Activated CD8-positive, alpha-beta memory T cell treated with anti-CD3 and anti-CD28 coated beads for 24 hours (primary cell): ENCODE results near the gene MRPS34.
"Not testable (repeated sequence)": the region's sequence is repeated elsewhere in the genome, so short reads cannot be mapped to it uniquely, and the experiment has no call there.

Experiments used
- DNase-seq: peaks from one replicate; pipeline ENCODE4 v3.0.0-alpha.2; 2020

Gene MRPS34

GRCh38 chr16:1747934-1748333 is 25.0 kb downstream of the MRPS34 start:
- DNase-seq = no peak

DNA sequence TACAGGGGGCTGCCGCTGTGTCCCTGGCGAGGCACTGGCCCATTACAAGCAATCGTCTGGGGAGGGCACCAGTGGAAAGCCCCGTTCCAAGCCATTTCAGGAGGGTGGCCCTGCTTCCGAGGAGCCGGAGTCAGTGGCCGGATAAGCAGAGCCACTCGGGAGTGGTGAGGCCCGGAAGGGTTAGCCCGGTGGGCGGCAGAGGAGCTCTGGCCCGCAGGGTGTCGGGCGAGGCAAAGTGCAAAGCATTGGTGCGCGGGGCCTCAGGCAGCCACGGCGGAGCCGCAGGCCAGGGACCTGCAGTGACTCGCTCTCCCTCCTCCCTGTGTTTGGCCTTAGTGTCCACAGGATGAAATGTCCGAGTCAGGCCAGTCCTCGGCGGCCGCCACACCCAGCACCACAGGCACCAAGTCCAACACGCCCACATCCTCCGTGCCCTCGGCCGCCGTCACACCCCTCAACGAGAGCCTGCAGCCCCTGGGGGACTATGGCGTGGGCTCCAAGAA is 26.2 kb downstream of the MRPS34 start:
- DNase-seq = no peak

DNA sequence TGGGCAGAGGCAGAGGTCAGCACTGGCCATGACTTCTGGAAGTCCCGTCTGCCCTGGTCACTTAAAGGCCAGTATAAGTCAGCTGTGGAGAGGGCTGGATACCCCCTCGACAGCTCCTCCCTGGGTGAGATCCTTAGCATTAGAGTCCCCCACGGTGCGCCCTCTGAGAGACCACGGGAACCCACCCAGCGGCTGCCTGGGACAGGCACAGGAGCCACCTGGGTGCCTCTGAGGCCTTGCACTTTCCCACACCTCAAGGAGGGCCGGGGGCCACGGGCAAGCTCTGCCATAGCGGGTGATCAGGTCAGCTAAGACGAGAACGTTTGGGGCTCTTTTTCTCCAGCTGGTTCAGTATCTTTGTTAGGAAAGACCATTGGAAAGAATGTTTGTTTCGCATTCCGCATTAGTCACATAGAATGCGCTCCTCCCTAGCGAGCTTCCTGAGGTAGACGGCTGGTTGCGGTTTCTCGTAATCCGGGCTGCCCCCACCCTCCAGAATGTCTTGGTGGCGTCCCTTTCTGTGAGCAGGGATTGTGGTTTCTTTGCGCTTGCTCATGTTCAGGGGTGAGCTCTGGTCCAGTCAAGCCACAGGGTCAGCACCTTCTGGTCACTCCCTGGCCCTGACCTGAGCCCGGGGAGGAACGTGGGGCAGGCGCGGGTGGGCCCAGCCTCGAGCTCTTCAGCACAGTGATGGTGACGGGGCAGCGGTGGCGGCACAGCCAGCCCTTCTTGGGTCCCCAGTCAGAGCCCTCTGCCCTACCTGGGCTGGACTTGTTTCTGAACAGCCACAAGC is 26.8 kb downstream of the MRPS34 start:
- no peak for DNase-seq

DNA sequence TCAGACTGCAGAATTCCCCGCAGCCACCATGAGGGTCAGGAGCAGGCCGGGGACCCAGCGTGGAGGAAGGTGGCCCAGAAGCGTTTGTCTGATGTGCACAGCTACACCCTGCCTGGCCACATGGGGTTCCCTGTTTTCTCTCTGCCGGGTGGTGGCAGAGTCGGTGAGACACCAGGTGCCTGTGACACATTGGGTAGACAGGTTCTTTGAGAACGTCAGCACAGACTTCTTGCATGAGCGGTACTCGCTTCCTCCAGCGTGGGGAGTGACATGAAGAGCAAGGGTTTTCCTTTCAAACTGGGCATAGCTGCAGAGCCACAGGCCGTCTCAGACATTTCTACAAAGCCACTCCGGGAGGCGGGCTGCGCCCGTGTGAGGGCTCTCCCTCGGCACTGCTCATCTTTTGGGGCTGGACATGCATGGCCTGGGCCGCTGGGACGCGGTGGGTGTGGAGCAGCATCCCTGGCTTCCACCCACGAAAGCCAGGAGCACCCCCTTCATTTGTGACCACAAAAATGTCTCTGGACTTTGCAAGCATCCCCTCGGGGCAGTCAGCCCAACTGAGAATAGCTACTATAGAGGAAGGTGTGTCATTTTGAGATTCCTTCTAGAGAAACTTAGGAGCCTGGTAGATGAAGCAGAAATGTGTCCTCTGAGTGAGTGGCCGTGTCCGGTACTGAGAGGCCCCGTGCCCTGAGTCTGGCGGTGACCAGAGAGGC is 27.6 kb downstream of the MRPS34 start:
- no peak for DNase-seq

GRCh38 chr16:1744338-1744840 is 28.5 kb downstream of the MRPS34 start:
- DNase-seq = no peak

- DNase-seq = no peak
These were observed 29.3 kb downstream of the MRPS34 start for GRCh38 chr16:1743376-1744337.

- DNase-seq = no peak
These were observed 31.3 kb downstream of the MRPS34 start for GRCh38 chr16:1741553-1742165.

DNA sequence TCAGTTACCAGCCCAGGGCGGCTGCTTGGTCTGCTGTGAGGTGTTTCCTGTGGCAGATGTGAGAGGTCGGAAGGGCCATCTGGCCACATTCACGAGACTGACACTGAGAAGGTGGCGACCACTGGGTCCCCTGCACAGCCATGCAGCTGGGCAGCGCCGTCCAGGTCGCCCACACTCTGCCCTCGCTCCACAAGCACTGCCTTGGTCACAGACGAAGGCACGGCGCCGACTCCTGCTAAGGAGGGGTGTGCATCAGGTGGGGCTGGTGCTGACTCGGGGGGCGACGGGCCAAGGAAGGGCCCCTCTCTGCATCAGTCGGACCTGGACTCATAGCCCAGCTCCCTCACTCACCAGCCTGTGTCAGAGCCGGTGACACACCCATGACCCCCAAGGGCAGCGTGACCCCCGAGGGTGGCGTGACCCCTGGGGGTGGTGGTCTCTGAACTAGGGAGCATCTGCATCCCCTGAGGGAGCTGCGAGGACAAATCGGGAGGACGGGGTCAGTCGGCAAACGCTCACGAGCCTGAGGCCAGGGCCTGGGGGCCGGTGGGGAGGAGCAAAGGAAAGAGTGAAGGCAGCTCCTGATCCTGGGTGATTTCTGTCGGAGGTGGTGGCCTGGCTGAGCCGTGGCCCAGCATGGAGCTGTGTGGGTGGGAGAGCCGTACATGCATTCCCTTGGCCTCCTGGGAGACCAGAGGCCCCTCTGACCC is 32.0 kb downstream of the MRPS34 start:
- DNase-seq = no peak

DNA sequence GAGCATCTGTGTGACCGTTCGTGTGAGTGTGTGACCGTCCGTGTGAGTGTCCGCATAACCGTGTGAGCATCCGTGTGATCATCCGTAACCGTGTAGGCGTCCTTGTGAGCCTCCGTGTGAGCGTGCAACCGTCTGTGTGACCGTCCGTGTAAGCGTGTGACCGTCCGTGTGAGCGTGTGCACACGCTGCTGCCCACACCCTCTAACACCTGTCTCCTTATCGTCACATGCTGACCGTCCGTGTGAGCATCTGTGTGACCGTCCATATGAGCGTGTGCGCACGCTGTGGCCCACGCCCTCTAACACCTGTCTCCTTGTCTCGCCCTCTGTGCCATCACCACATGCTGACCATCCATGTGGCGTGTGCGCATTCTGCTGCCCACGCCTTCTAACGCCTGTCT is 32.7 kb downstream of the MRPS34 start:
- no peak for DNase-seq

GRCh38 chr16:1734816-1735215 is 38.1 kb downstream of the MRPS34 start:
- DNase-seq = no peak

GRCh38 chr16:1734123-1734522 is 38.8 kb downstream of the MRPS34 start:
- no peak for DNase-seq

GRCh38 chr16:1732551-1732987 is 40.4 kb downstream of the MRPS34 start:
- not testable (repeated sequence) for DNase-seq

DNA sequence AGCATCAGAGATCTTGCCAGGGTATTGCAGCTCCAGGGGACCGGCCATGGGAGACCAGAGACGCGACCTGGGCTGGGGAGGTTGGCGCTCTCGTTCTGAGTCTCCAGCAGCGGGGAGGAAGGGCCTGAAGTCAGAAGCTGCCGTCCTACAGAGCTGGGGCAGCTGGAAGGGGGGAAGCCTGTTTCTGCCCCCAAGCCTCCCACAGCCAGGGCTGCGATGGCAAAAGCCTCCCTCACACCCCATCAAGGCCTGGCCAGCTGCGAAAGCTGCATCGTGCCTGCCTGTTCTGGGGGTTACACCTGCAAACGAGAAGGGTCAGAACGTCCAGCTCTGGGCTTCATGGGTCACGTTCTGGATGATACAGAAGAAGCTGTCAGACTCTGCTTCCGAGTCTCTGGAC is 40.9 kb downstream of the MRPS34 start:
- no peak for DNase-seq

DNA sequence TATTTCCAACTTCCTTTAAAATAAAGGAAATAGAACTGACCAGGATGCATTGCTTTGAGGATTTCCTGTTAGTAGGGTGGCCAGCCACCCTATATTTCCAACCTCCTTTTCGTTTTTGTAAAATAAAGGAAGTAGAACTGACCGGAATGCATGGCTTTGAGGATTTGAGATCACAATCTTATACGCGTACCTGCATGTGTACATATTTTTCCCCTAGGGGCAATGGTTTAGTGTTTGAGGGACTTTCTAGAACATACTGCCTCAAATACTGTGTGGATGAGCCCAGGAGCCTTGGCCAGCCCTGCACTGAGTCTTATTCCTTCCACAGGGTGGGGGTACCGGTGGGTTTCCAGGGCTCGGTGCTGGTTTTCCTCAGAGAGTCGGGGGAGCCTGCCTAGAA is 41.3 kb downstream of the MRPS34 start:
- no peak for DNase-seq

- DNase-seq = no peak
These were observed 41.9 kb downstream of the MRPS34 start for GRCh38 chr16:1731073-1731472.

DNA sequence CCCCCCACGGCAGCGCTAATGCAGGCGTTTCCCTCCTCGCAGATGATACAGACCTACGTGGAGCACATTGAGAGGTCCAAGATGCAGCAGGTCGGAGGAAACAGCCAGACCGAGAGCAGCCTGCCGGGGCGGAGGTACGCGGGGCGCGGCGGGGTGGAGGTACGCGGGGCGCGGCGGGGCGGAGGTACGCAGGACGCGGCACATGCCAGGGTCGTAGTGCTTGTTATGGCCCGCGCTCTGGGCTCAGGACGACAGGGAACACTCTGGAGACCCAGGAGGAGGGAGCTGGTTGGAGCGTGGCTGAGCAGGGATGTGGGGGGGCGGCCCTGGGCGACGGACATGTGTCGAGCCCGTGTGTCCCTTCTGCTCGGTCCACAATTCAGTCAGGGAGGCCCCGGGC is 43.5 kb downstream of the MRPS34 start:
- no peak for DNase-seq

- DNase-seq = no peak
These were observed 43.9 kb downstream of the MRPS34 start for GRCh38 chr16:1729026-1729425.

GRCh38 chr16:1727651-1728624 is 45.0 kb downstream of the MRPS34 start:
- no peak for DNase-seq

GRCh38 chr16:1726661-1727502 is 46.1 kb downstream of the MRPS34 start:
- DNase-seq = no peak
